GM20431 (cell line): Measurements from ENCODE around the gene TRRAP.
"Not testable (repeated sequence)": the region's sequence is repeated elsewhere in the genome, so short reads cannot be mapped to it uniquely, and the experiment has no call there.

Experiments
- in situ Hi-C: fragments of 300-500 bp; cut with MseI, MboI; formaldehyde crosslinking; loops from one replicate; pipeline ENCODE4 v1.15.0; 2020; ENCODE audit warnings: low sequenced_read_pairs; ENCODE audit not compliant: unreplicated experiment

TRRAP gene

DNA sequence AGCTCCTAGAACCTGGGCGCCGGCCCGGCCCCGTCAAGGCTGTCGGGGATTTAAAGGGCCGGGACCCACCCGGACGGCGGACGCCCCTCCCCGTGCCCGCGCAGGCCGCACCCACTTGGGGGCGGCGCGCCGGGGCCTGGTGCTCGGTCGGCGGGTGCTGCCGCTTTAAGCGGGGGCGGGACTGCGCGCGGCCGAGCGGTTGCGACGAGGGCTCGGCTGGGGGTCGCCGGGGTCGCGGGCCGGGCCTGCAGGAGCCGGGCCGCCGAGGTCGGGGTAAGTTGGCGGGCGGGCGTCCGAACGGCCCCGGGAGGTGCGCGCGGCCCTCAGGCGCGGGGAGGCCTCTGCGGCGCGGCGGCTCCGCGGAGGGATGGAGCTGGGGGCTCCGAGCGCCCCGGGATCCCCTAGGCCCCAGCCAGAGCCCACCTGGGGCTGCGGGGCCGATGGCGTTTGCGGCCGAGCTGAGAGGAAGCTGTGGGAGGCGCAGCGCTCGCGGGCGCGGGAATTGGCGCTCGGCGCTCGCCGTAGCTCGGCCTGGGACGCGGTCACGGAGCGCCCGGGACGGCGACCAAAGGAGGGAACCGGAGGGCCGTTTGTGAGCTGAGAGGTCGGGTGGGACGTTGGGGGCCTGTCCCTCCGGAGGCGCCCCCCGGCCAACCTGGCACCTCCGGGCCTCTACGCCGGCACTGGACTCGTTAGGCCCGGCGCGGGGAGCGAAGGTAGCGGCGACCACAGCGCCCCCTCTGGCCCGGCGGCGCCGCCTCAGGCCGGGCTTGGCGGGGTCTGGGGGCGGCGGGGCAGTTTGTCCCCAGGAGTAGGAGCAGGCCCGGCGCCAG is at the start of gene TRRAP:
TRRAP (plus strand) TSS at position 168 of the 833 bp plus-strand sequence. CDS start 2,619 bp downstream, outside the sequence.
- in situ Hi-C loops: no loop called here

- in situ Hi-C loops: loop anchor here (10.0 kb wide), 2 partner anchors 86 to 396 kb away; no protein-coding TSS in a partner anchor
Observed at GRCh38 chr7:98830972-98831548, 47.3 kb upstream of the TRRAP start.

DNA sequence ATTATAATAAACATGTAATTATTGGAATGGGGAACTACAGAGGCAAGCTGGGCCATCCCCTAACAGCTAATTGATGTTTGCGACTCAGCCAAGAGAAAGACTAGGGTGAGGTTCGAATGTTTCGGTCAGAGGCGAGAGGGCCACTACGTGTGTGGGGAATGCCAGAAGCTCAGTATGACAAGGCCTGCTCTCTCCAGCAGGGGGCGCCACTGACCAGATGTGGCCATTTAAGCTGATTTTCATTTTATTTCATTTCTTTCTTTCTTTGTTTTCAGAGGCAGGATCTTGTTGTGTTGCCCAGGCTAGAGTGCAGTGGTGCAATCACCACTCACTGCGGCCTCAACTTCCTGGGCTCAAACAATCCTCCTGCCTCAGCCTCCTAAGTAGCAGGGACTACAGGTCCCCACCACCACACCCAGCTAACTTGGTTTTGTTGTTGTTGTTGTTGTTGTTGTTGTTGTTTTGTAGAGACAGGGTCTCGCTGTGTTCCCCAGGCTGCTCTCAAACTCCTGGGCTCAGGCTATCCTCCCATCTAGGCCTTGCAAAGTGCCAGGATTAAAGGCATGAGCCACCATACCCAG is 46.6 kb upstream of the TRRAP start:
- in situ Hi-C loops: loop anchor here (10.0 kb wide), 2 partner anchors 87 to 397 kb away; no protein-coding TSS in a partner anchor

GRCh38 chr7:98833022-98833421 is 45.3 kb upstream of the TRRAP start:
- in situ Hi-C loops: loop anchor here (10.0 kb wide), 2 partner anchors 88 to 398 kb away; no protein-coding TSS in a partner anchor

DNA sequence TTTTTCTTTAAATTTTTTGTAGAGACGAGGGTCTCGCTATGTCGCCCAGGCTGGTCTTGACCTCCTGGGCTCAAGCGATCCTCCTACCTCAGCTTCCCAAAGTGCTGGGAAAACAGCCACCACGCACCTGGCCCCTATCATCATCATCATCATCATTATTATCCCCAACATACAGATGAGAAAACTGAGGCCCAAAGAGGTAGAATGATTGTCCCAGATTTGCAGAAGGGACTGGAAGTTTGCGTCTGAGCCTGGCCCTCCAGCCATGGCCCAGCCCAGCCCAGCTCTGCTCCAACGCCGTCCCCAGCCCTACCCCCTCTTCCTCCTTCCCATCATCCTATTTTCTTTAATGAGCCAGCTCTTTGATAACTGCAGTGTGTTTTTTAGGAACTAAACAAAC is 43.4 kb upstream of the TRRAP start:
- in situ Hi-C loops: loop anchor here (10.0 kb wide), 2 partner anchors 90 to 400 kb away; no protein-coding TSS in a partner anchor

GRCh38 chr7:98836811-98837629 is 41.3 kb upstream of the TRRAP start:
- in situ Hi-C loops: loop anchor here (10.0 kb wide), 2 partner anchors 92 to 402 kb away; no protein-coding TSS in a partner anchor

DNA sequence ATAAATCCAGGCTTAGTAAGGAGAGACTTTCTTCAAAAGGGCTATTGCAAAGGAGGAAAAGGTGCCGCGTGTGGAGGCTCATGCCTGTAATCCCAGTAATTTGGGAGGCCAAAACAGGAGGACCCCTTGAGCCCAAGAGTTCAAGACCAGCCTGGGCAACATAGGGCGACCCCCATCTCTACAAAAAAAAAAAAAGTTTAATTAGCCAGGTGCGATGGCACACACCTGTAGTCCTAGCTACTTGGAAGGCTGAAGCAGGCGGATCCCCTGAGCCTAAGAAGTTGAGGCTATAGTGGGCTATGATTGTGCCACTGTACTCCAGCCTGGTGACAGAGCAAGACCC is 40.7 kb upstream of the TRRAP start:
- in situ Hi-C loops: loop anchor here (10.0 kb wide), 2 partner anchors 93 to 403 kb away; no protein-coding TSS in a partner anchor

GRCh38 chr7:98840096-98840495 is 38.2 kb upstream of the TRRAP start:
- in situ Hi-C loops: no loop called here

DNA sequence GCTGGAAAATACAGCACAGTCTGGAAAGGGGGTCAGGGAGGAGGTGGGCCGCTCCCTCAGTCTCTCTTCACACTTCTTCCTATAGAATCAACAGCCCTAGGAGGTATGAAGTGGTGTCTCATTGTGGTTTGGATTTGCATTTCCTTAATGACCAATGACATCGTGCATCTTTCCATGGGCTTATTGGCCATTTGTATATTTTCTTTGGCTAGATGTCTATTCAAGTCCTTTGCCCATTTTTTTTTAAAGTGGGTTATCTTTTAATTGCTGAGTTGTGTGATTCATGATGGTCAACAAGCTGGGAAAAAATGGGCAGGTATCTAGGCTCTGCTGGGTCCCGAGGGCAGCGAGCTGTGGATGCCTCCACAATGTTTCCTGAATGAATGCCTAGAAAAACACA is 37.6 kb upstream of the TRRAP start:
- in situ Hi-C loops: no loop called here

DNA sequence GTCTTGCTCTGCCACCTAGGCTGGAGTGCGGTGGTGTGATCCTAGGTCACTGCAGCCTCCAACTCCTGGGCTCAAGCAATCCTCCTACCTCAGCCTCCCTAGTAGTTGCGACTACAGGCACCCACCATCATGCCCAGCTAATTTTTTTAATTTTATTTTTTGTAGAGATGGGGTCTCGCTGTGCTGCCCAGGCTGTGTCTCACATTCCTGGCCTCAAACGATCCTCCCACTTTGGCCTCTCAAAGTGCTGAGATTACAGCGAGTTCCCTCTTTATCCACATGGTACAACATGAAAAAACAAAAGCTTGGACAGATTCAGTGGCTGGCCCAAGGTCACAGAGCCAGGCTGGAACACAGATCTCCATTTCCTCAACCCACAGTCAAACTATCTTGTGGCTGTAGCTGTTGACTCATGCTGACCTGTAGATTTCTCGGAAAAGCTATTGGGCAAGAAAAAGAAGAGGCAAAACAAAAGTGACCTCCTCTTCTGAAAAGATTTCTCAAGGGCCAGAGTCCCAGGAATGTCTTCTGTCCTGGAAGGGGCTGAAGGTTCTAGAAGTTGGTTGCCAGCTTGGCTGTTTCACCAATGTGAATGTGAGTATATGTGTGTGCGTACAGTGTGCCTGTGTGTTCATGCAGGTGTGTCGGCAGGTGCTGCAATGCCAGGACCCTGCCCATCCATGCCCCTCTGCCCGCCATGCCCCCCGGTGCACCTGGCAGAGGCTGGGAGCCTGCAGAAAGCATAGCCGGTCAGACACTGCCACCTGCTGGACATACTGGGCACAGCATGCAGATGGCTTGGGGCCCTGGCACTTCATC is 36.9 kb upstream of the TRRAP start:
- in situ Hi-C loops: no loop called here

DNA sequence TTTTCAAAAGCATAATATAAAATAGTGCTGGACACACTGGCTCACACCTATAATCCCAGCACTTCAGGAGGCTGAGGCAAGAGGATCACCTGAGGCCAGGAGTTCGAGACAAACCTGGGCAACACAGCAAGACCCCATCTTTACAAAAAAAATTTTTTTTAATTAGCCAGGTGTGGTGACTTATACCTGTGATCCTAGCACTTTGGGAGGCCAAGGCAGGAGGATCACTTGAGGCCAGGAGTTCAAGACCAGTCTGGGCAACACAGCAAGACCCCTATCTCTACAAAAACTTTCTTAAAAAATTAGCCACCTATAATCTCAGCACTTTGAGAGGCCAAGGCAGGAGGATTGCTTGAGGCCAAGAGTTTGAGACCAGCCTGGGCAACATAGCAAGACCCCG is 35.8 kb upstream of the TRRAP start:
- in situ Hi-C loops: not testable (repeated sequence)

DNA sequence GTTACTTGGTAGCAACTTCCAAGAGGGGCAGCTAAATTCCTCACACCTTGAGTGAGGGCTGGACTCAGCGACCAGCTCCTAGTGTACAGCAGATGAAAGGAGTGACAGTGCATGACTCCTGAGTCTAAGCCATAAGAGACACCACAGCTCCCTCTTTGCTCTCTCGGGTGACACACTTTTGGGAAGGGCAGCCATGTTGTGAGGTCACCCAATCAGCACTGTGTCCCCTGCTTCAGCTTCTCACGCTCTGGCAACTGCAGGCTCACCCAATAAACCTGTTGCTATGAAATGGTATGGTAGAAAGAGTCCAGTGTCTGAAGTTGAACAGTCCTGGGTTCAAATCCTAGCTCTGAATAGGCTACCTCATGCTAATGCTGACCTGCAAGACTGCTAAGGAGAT is 29.4 kb upstream of the TRRAP start:
- in situ Hi-C loops: no loop called here

GRCh38 chr7:98852826-98853225 is 25.5 kb upstream of the TRRAP start:
- in situ Hi-C loops: no loop called here

DNA sequence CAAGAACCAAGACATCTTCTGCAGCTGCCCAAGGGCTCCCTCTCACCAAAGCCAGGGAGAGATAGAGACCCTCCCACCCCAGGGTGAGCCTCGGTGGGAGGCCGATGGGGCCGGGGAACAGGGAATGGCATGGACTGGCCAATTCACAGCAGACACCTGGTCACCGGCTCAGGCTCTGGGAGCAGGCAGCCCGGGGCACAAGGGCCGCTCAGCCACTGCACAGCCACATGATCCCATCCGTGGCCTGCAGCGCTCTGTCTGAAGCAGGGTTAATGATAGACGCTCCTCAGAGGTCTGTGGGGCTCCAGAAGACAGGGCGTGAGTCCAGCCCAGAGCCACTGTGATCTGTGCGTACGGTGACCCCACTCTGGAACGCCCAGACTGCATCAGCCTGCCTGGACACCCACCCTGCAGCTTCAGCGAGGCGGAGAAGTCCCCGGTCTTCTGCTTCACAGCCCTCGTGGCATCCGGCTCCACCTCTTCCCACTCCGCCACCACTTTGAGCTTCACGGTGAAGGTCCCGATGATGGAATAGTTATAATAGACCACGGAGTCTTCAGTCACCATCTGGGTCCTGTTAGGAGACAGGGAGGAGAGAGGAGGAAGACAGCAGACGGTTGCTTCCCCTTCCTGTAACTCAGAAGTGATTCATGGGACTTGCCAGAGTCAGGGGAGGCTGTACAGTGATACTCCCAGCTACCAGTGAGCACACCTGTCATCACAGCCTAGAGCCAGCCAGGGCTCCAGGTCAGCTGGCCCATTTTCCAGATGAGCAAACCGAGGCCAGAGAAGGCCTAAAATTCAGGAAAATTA is 22.5 kb upstream of the TRRAP start:
- in situ Hi-C loops: no loop called here

DNA sequence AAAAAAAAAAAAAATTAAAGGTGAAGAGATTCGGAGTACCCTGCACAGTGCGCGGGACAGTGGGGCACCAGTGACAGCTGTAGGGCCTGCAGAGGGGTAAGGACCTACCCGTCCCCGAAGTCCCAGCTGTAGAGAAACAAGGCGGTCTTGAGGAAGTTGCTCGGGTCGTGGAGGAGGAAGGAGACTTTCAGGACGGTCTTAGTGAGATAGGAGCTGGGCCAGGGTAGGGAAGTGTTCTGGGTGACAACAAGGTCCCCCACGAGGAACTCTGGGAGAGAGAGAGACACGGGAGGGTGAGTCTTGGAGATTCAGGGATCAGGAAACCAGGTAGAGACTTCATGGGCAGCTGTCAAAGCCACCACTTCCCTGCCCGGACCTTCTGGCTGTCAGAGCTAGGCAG is 18.3 kb upstream of the TRRAP start:
- in situ Hi-C loops: no loop called here

DNA sequence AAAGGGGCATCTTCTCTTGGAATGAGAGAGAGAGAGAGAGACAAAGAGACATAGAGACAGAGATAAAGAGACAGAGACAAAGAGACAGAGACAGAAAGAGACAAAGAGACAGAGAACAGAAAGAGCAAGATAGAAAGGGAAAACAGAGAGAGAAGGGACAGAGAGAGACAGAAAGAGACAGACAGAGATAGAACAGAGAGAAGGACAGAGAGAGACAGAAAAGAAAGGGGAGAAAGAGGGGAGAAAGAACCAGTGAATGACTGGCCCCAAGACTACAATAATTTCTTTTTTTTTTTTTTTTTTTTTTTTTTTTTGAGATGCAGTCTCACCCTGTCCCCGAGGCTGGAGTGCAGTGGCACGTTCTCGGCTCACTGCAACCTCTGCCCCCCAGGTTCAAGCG is 16.1 kb upstream of the TRRAP start:
- in situ Hi-C loops: no loop called here

- in situ Hi-C loops: no loop called here
Observed at GRCh38 chr7:98862716-98863420, 15.5 kb upstream of the TRRAP start.

GRCh38 chr7:98863601-98864000 is 14.7 kb upstream of the TRRAP start:
- in situ Hi-C loops: no loop called here
